Sigmoid colon (tissue), 4 donors: ENCODE results near the gene SNRPB2.

Experiments used
- EP300 ChIP-seq, 4 donors: sonication (generic); formaldehyde crosslinking; IDR thresholded peaks; one replicate each; pipeline ENCODE4 v1.6.1; 2017; ENCODE audit warnings: antibody characterized with exemption in 4 of 4
- POLR2A ChIP-seq, 2 donors: fragments of 450-650 bp; IDR thresholded peaks; one replicate each; pipeline ENCODE4 v1.6.1; 2016; ENCODE audit warnings: antibody characterized with exemption in 2 of 2, mild to moderate bottlenecking in 2 of 2, moderate library complexity in 2 of 2
- POLR2AphosphoS5 ChIP-seq, 4 donors: sonication (generic); formaldehyde crosslinking; IDR thresholded peaks; one replicate each; pipeline ENCODE4 v1.6.1; 2017; ENCODE audit warnings: antibody characterized with exemption in 4 of 4
- TF ChIP-seq, protein P1 (sequence below), 4 experiments: fragments of 450-650 bp in 3 of 4; fragments of 200-600 bp in 1 of 4; IDR thresholded peaks; one replicate each; pipeline ENCODE4 v1.5.1; 2016 to 2019; ENCODE audit warnings: antibody characterized with exemption in 4 of 4, mild to moderate bottlenecking in 3 of 4, moderate library complexity in 2 of 4

DNA sequence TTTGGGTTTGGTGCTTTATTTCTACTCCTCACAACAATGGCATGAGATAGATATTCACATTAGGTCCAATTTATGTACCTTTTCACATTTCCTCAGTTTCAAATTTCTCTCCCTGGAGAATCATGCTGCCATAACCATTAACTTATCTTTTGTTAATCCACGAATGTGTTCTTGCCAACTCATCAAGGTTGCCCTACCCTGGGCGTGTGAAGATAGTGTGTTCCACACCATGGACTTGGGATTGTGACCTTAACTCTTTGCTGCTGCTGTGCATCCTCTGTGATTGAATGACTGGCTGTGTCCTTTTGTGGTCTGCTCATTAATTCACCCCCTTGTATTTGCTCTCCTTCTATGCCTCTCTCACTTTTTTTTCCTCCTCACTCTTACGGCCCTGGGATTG lies 34.2 kb upstream of the SNRPB2 start:
- TF ChIP-seq POLR2A (IDR thresholded peaks at IDR 0.05), result no peak
- TF ChIP-seq, protein P1, sequence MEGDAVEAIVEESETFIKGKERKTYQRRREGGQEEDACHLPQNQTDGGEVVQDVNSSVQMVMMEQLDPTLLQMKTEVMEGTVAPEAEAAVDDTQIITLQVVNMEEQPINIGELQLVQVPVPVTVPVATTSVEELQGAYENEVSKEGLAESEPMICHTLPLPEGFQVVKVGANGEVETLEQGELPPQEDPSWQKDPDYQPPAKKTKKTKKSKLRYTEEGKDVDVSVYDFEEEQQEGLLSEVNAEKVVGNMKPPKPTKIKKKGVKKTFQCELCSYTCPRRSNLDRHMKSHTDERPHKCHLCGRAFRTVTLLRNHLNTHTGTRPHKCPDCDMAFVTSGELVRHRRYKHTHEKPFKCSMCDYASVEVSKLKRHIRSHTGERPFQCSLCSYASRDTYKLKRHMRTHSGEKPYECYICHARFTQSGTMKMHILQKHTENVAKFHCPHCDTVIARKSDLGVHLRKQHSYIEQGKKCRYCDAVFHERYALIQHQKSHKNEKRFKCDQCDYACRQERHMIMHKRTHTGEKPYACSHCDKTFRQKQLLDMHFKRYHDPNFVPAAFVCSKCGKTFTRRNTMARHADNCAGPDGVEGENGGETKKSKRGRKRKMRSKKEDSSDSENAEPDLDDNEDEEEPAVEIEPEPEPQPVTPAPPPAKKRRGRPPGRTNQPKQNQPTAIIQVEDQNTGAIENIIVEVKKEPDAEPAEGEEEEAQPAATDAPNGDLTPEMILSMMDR (IDR thresholded peaks at IDR 0.05), result no peak
- no peak for TF ChIP-seq EP300 (IDR thresholded peaks at IDR 0.05)
- no peak for TF ChIP-seq POLR2AphosphoS5 (IDR thresholded peaks at IDR 0.05)
